Measurements from ENCODE around the gene ZNF462. TPM values are rescaled to one million over a fixed set of nuclear protein-coding genes. Genes with fewer than 3 reads are reported as not detected.

The ZNF462 gene
- total RNA-seq (2021) (101 to 121 TPM (median 103 TPM) in 3 replicates), Bru-seq, nascent RNA (percentile 95 among the genes with signal in this experiment)
- long read RNA-seq, experiment 1, partial matches to known transcripts: 7 of 13 reads
- long read RNA-seq, experiment 1, other reads (novel, unspliced or antisense): 5 of 13 reads
- long read RNA-seq, experiment 2, full-length matches to known transcripts: 1 of 21 reads
- long read RNA-seq, experiment 2, partial matches to known transcripts: 7 of 21 reads
- long read RNA-seq, experiment 2, other reads (novel, unspliced or antisense): 13 of 21 reads
- long read RNA-seq, experiment 3, partial matches to known transcripts: 0 of 13 reads
- long read RNA-seq, experiment 3, other reads (novel, unspliced or antisense): 12 of 13 reads

- peaks cover 52% of the 10 kb centered on the region for H3K4me1 Mint-ChIP-seq
- peak; percentile 39 for DNase-seq (ENCODE audit: low spot score)
- H3K9me3 Mint-ChIP-seq: peaks cover 3% of the 10 kb centered on the region; the same call in 1 of the 2 replicates
- peak within 1 kb of the TSS; percentile 98 for H3K27ac Mint-ChIP-seq
- peak within 1 kb of the TSS; percentile 99 for H3K4me3 Mint-ChIP-seq
- CTCF ChIA-PET: interaction anchor here (0.6 to 1.7 kb wide), 3 partner anchors 15 to 634 kb away, joined by 3 to 5 read pairs (median 4); no protein-coding TSS in a partner anchor
- H3K36me3 Mint-ChIP-seq: peaks cover 27% of the 10 kb centered on the region
- POLR2A ChIA-PET: interaction anchor here (0.7 to 1.7 kb wide), 3 partner anchors 16 to 328 kb away, joined by 3 to 6 read pairs (median 6); no protein-coding TSS in a partner anchor
- H3K27me3 Mint-ChIP-seq (ENCODE audit: low read depth): no peaks in the 10 kb centered on the region
- ATAC-seq: peak; percentile 4
- TF ChIP-seq GABPB1 (CRISPR knock-in tag; IDR thresholded peaks at IDR 0.05) (no peak), RORB (CRISPR knock-in tag; IDR thresholded peaks at IDR 0.05) (no peak), MAX (CRISPR knock-in tag; IDR thresholded peaks at IDR 0.05) (no peak), NFE2L1 (CRISPR knock-in tag; IDR thresholded peaks at IDR 0.05) (0 out of 2 replicates have a peak, but pooled peaks have one; percentile 17), ZNF263 (CRISPR knock-in tag; IDR thresholded peaks at IDR 0.05; ENCODE audit: low read depth) (peak; percentile 99), HMGXB4 (CRISPR knock-in tag; IDR thresholded peaks at IDR 0.05) (0 out of 2 replicates have a peak, but pooled peaks have one; percentile 15), ZNF512 (CRISPR knock-in tag; IDR thresholded peaks at IDR 0.05; ENCODE audit: borderline replicate concordance) (0 out of 2 replicates have a peak, but pooled peaks have one; percentile 41), JUN (CRISPR knock-in tag; IDR thresholded peaks at IDR 0.05) (no peak), NR2C2 (CRISPR knock-in tag; IDR thresholded peaks at IDR 0.05) (no peak), ZNF416 (CRISPR knock-in tag; IDR thresholded peaks at IDR 0.05) (no peak), ELF4 (CRISPR knock-in tag; IDR thresholded peaks at IDR 0.05; ENCODE audit: low read depth) (no peak), CTCF (IDR thresholded peaks at IDR 0.05) (no peak), IRF1 (CRISPR knock-in tag; IDR thresholded peaks at IDR 0.05) (no peak), MLX (CRISPR knock-in tag; IDR thresholded peaks at IDR 0.05) (no peak), PRRX2 (CRISPR knock-in tag; IDR thresholded peaks at IDR 0.05) (no peak), ZNF425 (CRISPR knock-in tag; conservative IDR thresholded peaks at IDR 0.05) (no peak), ZNF396 (CRISPR knock-in tag; IDR thresholded peaks at IDR 0.05; ENCODE audit: borderline replicate concordance) (no peak), IRF2 (CRISPR knock-in tag; IDR thresholded peaks at IDR 0.05; ENCODE audit: borderline replicate concordance, low read depth) (no peak), ZNF138 (CRISPR knock-in tag; conservative IDR thresholded peaks at IDR 0.05) (no peak), FOXP1 (CRISPR knock-in tag; IDR thresholded peaks at IDR 0.05; ENCODE audit: borderline replicate concordance) (no peak), ARID4B (CRISPR knock-in tag; IDR thresholded peaks at IDR 0.05; ENCODE audit: borderline replicate concordance) (no peak)
These were observed at the start of gene ZNF462 for GRCh38 chr9:106862821-106863720. TSS of gene ZNF462 (plus strand) at chr9:106863166. CDS start at chr9:106923384, 60,218 bp downstream.
